Measurements from ENCODE around the gene DFFB. TPM values are rescaled to one million over a fixed set of nuclear protein-coding genes. Genes with fewer than 3 reads are reported as not detected.

The DFFB gene
- total and polyA plus RNA-seq, 9 of the 15 experiments (the other 6 are each of a cell fraction or from before 2014, with no cell fraction given), result 2.3 to 15.8 (median 11.5) TPM

DNA sequence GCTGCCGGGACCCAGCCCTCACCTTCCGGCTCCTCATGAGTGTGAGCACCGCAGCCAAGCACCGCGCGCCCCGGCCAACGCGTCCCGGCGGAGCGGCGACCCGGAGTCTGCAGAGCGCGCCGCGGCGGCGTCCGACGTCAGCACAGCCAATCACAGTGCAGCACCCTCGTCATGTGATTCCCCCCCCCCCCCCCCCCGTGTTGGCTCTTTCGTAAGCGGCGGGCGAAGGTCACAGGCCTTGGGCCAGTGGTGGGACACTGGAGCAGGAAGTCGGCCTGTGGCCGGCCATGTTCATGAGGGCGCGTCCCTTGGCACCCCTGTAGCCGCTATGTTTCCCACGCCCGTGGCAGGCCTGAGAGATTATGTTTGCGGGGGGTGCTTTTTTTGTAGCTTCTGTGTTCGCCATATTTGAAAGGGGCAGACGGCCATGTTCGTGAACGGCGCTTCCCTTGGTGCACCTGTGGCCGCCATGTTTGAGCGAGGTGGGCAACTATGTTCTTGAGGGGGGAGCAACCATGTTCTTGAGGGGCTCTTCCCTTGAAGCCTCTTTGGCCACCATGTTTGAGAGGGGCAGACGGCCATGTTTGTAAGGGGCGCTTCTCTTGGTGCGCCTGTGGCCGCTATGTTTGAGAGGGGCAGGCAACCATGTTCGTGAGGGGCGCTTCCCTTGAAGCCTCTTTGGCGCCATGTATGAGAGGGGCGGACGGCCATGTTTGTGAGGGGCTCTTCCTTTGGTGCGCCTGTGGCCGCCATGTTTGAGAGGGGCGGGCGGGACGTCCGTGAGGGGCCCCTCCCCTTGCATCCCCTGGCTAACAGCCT is 43.1 kb downstream of the DFFB start, which contains the start of gene C1orf174 (continued):
- TF ChIP-seq, protein P1, sequence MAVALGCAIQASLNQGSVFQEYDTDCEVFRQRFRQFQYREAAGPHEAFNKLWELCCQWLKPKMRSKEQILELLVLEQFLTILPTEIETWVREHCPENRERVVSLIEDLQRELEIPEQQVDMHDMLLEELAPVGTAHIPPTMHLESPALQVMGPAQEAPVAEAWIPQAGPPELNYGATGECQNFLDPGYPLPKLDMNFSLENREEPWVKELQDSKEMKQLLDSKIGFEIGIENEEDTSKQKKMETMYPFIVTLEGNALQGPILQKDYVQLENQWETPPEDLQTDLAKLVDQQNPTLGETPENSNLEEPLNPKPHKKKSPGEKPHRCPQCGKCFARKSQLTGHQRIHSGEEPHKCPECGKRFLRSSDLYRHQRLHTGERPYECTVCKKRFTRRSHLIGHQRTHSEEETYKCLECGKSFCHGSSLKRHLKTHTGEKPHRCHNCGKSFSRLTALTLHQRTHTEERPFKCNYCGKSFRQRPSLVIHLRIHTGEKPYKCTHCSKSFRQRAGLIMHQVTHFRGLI (CRISPR knock-in tag; IDR thresholded peaks at IDR 0.05), result peak; percentile 24; the same call in 1 of the 2 replicates
- TF ChIP-seq, protein P2, sequence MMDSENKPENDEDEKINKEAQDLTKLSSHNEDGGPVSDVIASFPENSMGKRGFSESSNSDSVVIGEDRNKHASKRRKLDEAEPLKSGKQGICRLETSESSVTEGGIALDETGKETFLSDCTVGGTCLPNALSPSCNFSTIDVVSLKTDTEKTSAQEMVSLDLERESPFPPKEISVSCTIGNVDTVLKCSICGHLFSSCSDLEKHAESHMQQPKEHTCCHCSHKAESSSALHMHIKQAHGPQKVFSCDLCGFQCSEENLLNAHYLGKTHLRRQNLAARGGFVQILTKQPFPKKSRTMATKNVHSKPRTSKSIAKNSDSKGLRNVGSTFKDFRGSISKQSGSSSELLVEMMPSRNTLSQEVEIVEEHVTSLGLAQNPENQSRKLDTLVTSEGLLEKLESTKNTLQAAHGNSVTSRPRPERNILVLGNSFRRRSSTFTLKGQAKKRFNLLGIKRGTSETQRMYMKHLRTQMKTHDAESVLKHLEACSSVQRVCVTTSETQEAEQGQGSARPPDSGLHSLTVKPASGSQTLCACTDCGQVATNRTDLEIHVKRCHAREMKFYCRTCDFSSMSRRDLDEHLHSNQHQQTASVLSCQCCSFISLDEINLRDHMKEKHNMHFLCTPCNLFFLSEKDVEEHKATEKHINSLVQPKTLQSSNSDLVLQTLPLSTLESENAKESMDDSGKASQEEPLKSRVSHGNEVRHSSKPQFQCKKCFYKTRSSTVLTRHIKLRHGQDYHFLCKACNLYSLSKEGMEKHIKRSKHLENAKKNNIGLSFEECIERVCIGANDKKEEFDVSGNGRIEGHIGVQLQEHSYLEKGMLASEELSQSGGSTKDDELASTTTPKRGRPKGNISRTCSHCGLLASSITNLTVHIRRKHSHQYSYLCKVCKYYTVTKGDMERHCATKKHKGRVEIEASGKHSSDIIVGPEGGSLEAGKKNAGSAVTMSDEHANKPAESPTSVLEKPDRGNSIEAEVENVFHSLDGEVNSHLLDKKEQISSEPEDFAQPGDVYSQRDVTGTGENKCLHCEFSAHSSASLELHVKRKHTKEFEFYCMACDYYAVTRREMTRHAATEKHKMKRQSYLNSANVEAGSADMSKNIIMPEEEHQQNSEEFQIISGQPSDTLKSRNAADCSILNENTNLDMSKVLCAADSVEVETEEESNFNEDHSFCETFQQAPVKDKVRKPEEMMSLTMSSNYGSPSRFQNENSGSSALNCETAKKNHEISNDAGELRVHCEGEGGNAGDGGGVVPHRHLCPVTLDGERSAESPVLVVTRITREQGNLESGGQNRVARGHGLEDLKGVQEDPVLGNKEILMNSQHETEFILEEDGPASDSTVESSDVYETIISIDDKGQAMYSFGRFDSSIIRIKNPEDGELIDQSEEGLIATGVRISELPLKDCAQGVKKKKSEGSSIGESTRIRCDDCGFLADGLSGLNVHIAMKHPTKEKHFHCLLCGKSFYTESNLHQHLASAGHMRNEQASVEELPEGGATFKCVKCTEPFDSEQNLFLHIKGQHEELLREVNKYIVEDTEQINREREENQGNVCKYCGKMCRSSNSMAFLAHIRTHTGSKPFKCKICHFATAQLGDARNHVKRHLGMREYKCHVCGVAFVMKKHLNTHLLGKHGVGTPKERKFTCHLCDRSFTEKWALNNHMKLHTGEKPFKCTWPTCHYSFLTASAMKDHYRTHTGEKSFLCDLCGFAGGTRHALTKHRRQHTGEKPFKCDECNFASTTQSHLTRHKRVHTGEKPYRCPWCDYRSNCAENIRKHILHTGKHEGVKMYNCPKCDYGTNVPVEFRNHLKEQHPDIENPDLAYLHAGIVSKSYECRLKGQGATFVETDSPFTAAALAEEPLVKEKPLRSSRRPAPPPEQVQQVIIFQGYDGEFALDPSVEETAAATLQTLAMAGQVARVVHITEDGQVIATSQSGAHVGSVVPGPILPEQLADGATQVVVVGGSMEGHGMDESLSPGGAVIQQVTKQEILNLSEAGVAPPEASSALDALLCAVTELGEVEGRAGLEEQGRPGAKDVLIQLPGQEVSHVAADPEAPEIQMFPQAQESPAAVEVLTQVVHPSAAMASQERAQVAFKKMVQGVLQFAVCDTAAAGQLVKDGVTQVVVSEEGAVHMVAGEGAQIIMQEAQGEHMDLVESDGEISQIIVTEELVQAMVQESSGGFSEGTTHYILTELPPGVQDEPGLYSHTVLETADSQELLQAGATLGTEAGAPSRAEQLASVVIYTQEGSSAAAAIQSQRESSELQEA (IDR thresholded peaks at IDR 0.05; ENCODE audit: low read depth), result no peak
- TF ChIP-seq, protein P3, sequence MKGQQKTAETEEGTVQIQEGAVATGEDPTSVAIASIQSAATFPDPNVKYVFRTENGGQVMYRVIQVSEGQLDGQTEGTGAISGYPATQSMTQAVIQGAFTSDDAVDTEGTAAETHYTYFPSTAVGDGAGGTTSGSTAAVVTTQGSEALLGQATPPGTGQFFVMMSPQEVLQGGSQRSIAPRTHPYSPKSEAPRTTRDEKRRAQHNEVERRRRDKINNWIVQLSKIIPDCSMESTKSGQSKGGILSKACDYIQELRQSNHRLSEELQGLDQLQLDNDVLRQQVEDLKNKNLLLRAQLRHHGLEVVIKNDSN (CRISPR knock-in tag; IDR thresholded peaks at IDR 0.05), result peak; percentile 93
- TF ChIP-seq EGR1 (conservative IDR thresholded peaks at IDR 0.05), result 0 out of 2 replicates have a peak, but pooled peaks have one; percentile 2
- TF ChIP-seq FOXJ3 (CRISPR knock-in tag; IDR thresholded peaks at IDR 0.05), result no peak
- TF ChIP-seq CSDE1 (IDR thresholded peaks at IDR 0.05), result peak in 1 of 2 experiments; percentile 100; a peak in 2 of 4 replicates
- TF ChIP-seq PRPF4 (IDR thresholded peaks at IDR 0.05; ENCODE audit: insufficient read depth, low read depth, low read length, poor library complexity, severe bottlenecking), result no peak

Data from K562 (cell line).